GM23248 (cell line): ENCODE results near the gene OR10G6. TPM values are rescaled to one million over a fixed set of nuclear protein-coding genes. Genes with fewer than 3 reads are reported as not detected.

ENCODE experiments used
- DNase-seq: peaks from one replicate; pipeline ENCODE4 v3.0.0-alpha.2; 2015
- H2AFZ ChIP-seq: fragments of 200-600 bp; sonication (generic); 2 replicates; pipeline ENCODE4 v1.6.1; 2016; ENCODE audit warnings: antibody characterized with exemption
- H3F3A ChIP-seq: fragments of 200-600 bp; sonication (generic); 2 replicates; pipeline ENCODE4 v1.6.1; 2016; ENCODE audit warnings: mild to moderate bottlenecking, antibody characterized with exemption, mixed run types; ENCODE audit not compliant: insufficient read depth
- H3K27ac ChIP-seq: fragments of 200-600 bp; sonication (generic); 2 replicates; pipeline ENCODE4 v1.5.1; 2016; ENCODE audit warnings: mild to moderate bottlenecking
- H3K27me3 ChIP-seq: fragments of 200-600 bp; sonication (generic); replicated peaks from 2 replicates; pipeline ENCODE4 v1.6.1; 2016; ENCODE audit warnings: mild to moderate bottlenecking; ENCODE audit not compliant: insufficient read depth
- H3K36me3 ChIP-seq: fragments of 200-600 bp; sonication (generic); 2 replicates; pipeline ENCODE4 v1.6.1; 2016; ENCODE audit warnings: low read depth, mild to moderate bottlenecking
- H3K4me1 ChIP-seq: fragments of 200-600 bp; sonication (generic); 2 replicates; pipeline ENCODE4 v1.6.1; 2016; ENCODE audit warnings: mild to moderate bottlenecking; ENCODE audit not compliant: insufficient read depth
- H3K4me2 ChIP-seq: fragments of 200-600 bp; sonication (generic); one replicate; pipeline ENCODE4 v1.6.1; 2016; ENCODE audit warnings: mild to moderate bottlenecking; ENCODE audit not compliant: unreplicated experiment
- H3K4me3 ChIP-seq: fragments of 200-600 bp; sonication (generic); 2 replicates; pipeline ENCODE4 v1.5.1; 2016; ENCODE audit warnings: mild to moderate bottlenecking
- H3K79me2 ChIP-seq: fragments of 200-600 bp; sonication (generic); 2 replicates; pipeline ENCODE4 v1.6.1; 2016; ENCODE audit warnings: mild to moderate bottlenecking; ENCODE audit not compliant: insufficient read depth
- H3K9ac ChIP-seq: fragments of 200-600 bp; sonication (generic); 2 replicates; pipeline ENCODE4 v1.6.1; 2016; ENCODE audit warnings: mild to moderate bottlenecking
- H3K9me2 ChIP-seq: fragments of 200-600 bp; sonication (generic); 2 replicates; pipeline ENCODE4 v1.6.1; 2016; ENCODE audit warnings: mixed run types, mild to moderate bottlenecking, moderate library complexity; ENCODE audit not compliant: insufficient read depth
- H3K9me3 ChIP-seq: fragments of 200-600 bp; sonication (generic); one replicate; pipeline ENCODE4 v1.6.1; 2017; ENCODE audit warnings: low read depth
- H4K20me1 ChIP-seq: fragments of 200-600 bp; sonication (generic); 2 replicates; pipeline ENCODE4 v1.6.0; 2016; ENCODE audit not compliant: insufficient read depth
- EZH2 ChIP-seq: fragments of 200-600 bp; sonication (generic); IDR thresholded peaks from 2 replicates; pipeline ENCODE4 v1.6.1; 2018; ENCODE audit warnings: antibody characterized with exemption, mild to moderate bottlenecking; ENCODE audit not compliant: insufficient read depth, poor library complexity, severe bottlenecking
- EZH2phosphoT487 ChIP-seq: fragments of 200-600 bp; sonication (generic); IDR thresholded peaks from 2 replicates; pipeline ENCODE4 v1.6.1; 2018; ENCODE audit warnings: antibody characterized with exemption, moderate library complexity, mild to moderate bottlenecking, low read depth; ENCODE audit not compliant: insufficient read depth
- WGBS, 2 experiments: methylation state at CpG; one replicate each; pipeline ENCODE4 v1.1.6; 2015 to 2017; ENCODE audit warnings: low lambda C conversion rate in 2 of 2, low coverage in 1 of 2; ENCODE audit errors: missing lambda C conversion rate in 2 of 2; 5-methylcytosine and 5-hydroxymethylcytosine counted together
- in situ Hi-C: fragments of 300-500 bp; cut with MboI; formaldehyde crosslinking; loops from 2 replicates; pipeline ENCODE4 v1.15.0; 2020
- polyA plus RNA-seq: library from polyadenylated mRNA; unstranded; fragments of >200 nt; fragmentation: Nextera tagmentation; extraction: Ambion mirVana; gene quantifications from 2 replicates; pipeline ENCODE4 v1.2.1, GENCODE V29; 2016
- total RNA-seq: library from RNA; depleted of rRNA; stranded (reverse); fragments of >200 nt; shearing (Covaris generic); gene quantifications from 2 replicates; pipeline ENCODE4 v1.2.3, GENCODE V29; 2014

Gene OR10G6
- total and polyA plus RNA-seq, 2 experiments from 2014 or later, result not detected

GRCh38 chr11:123977731-123978347 is 17.1 kb downstream of the OR10G6 start, which contains the start of gene OR10S1:
Gene OR10S1, minus strand, starts transcription at chr11:123977781. Its CDS starts 117 bp downstream, at chr11:123977664.
- in situ Hi-C loops, result no loop called here
- Histone ChIP-seq H3K9me2 (no peaks in the 10 kb centered on the region), H3K27ac (no peak within 1 kb of the TSS), H3K36me3 (no peaks in the 10 kb centered on the region), H2AFZ (no peak within 1 kb of the TSS), H3K9me3 (no peaks in the 10 kb centered on the region), H3K4me3 (no peak within 1 kb of the TSS), H3K27me3 (no peaks in the 10 kb centered on the region; the same call in 1 of the 2 replicates), H3K79me2 (no peaks in the 10 kb centered on the region), H3K4me2 (no peak within 1 kb of the TSS), H3F3A (peaks cover 13% of the 10 kb centered on the region), H3K4me1 (peaks cover 14% of the 10 kb centered on the region), H3K9ac (no peak within 1 kb of the TSS), H4K20me1 (no peaks in the 10 kb centered on the region)
- peak; percentile 1 for DNase-seq
- TF ChIP-seq EZH2phosphoT487 (no peak), EZH2 (no peak)

GRCh38 chr11:123976770-123977560 is 18.0 kb downstream of the OR10G6 start:
- H3K4me1 ChIP-seq, result peaks cover 14% of the 10 kb centered on the region
- H3K9ac ChIP-seq, result no peak overlapping the region
- no peaks in the 10 kb centered on the region for H3K9me3 ChIP-seq
- H3K36me3 ChIP-seq, result no peaks in the 10 kb centered on the region
- TF ChIP-seq EZH2phosphoT487 (no peak), EZH2 (no peak)
- no peak overlapping the region for H2AFZ ChIP-seq
- peaks cover 13% of the 10 kb centered on the region for H3F3A ChIP-seq
- DNase-seq, result no peak
- H3K4me2 ChIP-seq, result no peak overlapping the region
- 82 to 84% methylated on average over 18 of the region's 18 CpGs for WGBS, 2 experiments
- in situ Hi-C loops, result no loop called here
- H4K20me1 ChIP-seq, result no peaks in the 10 kb centered on the region
- H3K9me2 ChIP-seq, result no peaks in the 10 kb centered on the region
- no peak overlapping the region for H3K4me3 ChIP-seq
- no peak overlapping the region for H3K27ac ChIP-seq
- H3K27me3 ChIP-seq, result no peaks in the 10 kb centered on the region; the same call in 1 of the 2 replicates
- H3K79me2 ChIP-seq, result no peaks in the 10 kb centered on the region

- WGBS, 2 experiments, result 0 to 4% methylated on average over 1 of the region's 1 CpG
- in situ Hi-C loops, result no loop called here
- peak; percentile 91 for DNase-seq
Measured at GRCh38 chr11:123973816-123974215, 21.1 kb downstream of the OR10G6 start.

GRCh38 chr11:123956752-123957151 is 38.2 kb downstream of the OR10G6 start:
- H3K27ac ChIP-seq, result no peak overlapping the region
- H3F3A ChIP-seq, result no peaks in the 10 kb centered on the region
- no peaks in the 10 kb centered on the region for H3K4me1 ChIP-seq
- H3K27me3 ChIP-seq, result peaks cover 3% of the 10 kb centered on the region; the same call in 1 of the 2 replicates
- H3K79me2 ChIP-seq, result no peaks in the 10 kb centered on the region
- H3K9me2 ChIP-seq, result no peaks in the 10 kb centered on the region
- no peaks in the 10 kb centered on the region for H4K20me1 ChIP-seq
- H3K9ac ChIP-seq, result no peak overlapping the region
- no peak overlapping the region for H2AFZ ChIP-seq
- no peak overlapping the region for H3K4me3 ChIP-seq
- in situ Hi-C loops, result no loop called here
- TF ChIP-seq EZH2, result no peak
- no peak for TF ChIP-seq EZH2phosphoT487
- no peak for DNase-seq
- H3K4me2 ChIP-seq, result no peak overlapping the region
- H3K9me3 ChIP-seq, result no peaks in the 10 kb centered on the region
- H3K36me3 ChIP-seq, result no peaks in the 10 kb centered on the region

More at GRCh38 chr11:123973816-123974215, 21.1 kb downstream of the OR10G6 start:
- H3K9me2 ChIP-seq, result no peaks in the 10 kb centered on the region
- peaks cover 13% of the 10 kb centered on the region for H3F3A ChIP-seq
- peaks cover 14% of the 10 kb centered on the region for H3K4me1 ChIP-seq
- no peaks in the 10 kb centered on the region for H3K27me3 ChIP-seq
- no peak overlapping the region; the same call in 1 of the 2 replicates for H3K4me3 ChIP-seq
- no peak overlapping the region for H2AFZ ChIP-seq
- no peak overlapping the region for H3K4me2 ChIP-seq
- H3K79me2 ChIP-seq, result no peaks in the 10 kb centered on the region
- no peak overlapping the region for H3K9ac ChIP-seq
- TF ChIP-seq EZH2, result no peak
- TF ChIP-seq EZH2phosphoT487, result no peak
- no peaks in the 10 kb centered on the region for H4K20me1 ChIP-seq
- no peaks in the 10 kb centered on the region for H3K9me3 ChIP-seq
- peak overlapping the region; percentile 23; the same call in 1 of the 2 replicates for H3K27ac ChIP-seq
- no peaks in the 10 kb centered on the region for H3K36me3 ChIP-seq
